Uterus (tissue), 4 donors: ENCODE results near the gene CYB5R4. TPM values are rescaled to one million over a fixed set of nuclear protein-coding genes. Genes with fewer than 3 reads are reported as not detected.
A peak's percentile ranks its signal among the peaks of the same experiment; 100 is the strongest.

Experiments used
- DNase-seq, 2 donors: peaks; one replicate each; pipeline ENCODE4 v3.0.0-alpha.2; 2019 to 2020
- H3K27ac ChIP-seq, 2 donors: fragments of 200-600 bp; sonication (generic); 1 replicate in 1 of 2; 2 replicates in 1 of 2; pipeline ENCODE4 v1.5.1; 2016 to 2018
- H3K27me3 ChIP-seq, 2 donors: fragments of 200-600 bp; sonication (generic); one replicate each; pipeline ENCODE4 v1.5.1; 2018 to 2019; ENCODE audit warnings: control low read depth in 1 of 2
- H3K36me3 ChIP-seq, 2 donors: fragments of 200-600 bp; sonication (generic); one replicate each; pipeline ENCODE4 v1.5.1; 2019; ENCODE audit warnings: control low read depth in 1 of 2
- H3K4me1 ChIP-seq, 2 donors: fragments of 200-600 bp; sonication (generic); one replicate each; pipeline ENCODE4 v1.5.1; 2018 to 2019; ENCODE audit warnings: control low read depth in 1 of 2
- H3K4me3 ChIP-seq, 2 donors: fragments of 200-600 bp; sonication (generic); 1 replicate in 1 of 2; 2 replicates in 1 of 2; pipeline ENCODE4 v1.5.1; 2018 to 2019; ENCODE audit warnings: mild to moderate bottlenecking in 1 of 2
- H3K9me3 ChIP-seq, 2 donors: fragments of 200-600 bp; sonication (generic); one replicate each; pipeline ENCODE4 v1.5.1; 2019; ENCODE audit warnings: control low read depth in 1 of 2
- POLR2A ChIP-seq, 2 donors: fragments of 450-650 bp; IDR thresholded peaks; one replicate each; pipeline ENCODE4 v1.6.1; 2016; ENCODE audit warnings: antibody characterized with exemption in 2 of 2, mild to moderate bottlenecking in 1 of 2, moderate library complexity in 1 of 2
- intact Hi-C: fragments of 100-400 bp; cut with DNase I; formaldehyde crosslinking; loops from one replicate; pipeline ENCODE4 v1.15.1; 2023; ENCODE audit warnings: low total_unique reads
- total RNA-seq, 4 donors: library from RNA; depleted of rRNA in 3 of 4; stranded (reverse); fragments of >200 nt in 3 of 4; gene quantifications; one replicate each; pipeline versions ENCODE4 v1.1.0 to v1.2.4, GENCODE V29; 2014 to 2023
- TF ChIP-seq, protein P1 (sequence below), 4 experiments: fragments of 200-600 bp in 2 of 4; fragments of 450-650 bp in 2 of 4; sonication (generic) in 2 of 4; IDR thresholded peaks; one replicate each; pipeline ENCODE4 v1.5.1; 2016 to 2019; ENCODE audit warnings: antibody characterized with exemption in 4 of 4, mild to moderate bottlenecking in 2 of 4, moderate library complexity in 1 of 4
- donor health status: DM: yes; HTN: yes; CAD: no.

Gene CYB5R4
- total RNA-seq, 4 donors from 2014 or later, result 9.3 to 59.2 (median 9.9) TPM

GRCh38 chr6:83847179-83847578 lies 12.3 kb upstream of the CYB5R4 start:
- TF ChIP-seq POLR2A (IDR thresholded peaks at IDR 0.05), result no peak
- TF ChIP-seq, protein P1, sequence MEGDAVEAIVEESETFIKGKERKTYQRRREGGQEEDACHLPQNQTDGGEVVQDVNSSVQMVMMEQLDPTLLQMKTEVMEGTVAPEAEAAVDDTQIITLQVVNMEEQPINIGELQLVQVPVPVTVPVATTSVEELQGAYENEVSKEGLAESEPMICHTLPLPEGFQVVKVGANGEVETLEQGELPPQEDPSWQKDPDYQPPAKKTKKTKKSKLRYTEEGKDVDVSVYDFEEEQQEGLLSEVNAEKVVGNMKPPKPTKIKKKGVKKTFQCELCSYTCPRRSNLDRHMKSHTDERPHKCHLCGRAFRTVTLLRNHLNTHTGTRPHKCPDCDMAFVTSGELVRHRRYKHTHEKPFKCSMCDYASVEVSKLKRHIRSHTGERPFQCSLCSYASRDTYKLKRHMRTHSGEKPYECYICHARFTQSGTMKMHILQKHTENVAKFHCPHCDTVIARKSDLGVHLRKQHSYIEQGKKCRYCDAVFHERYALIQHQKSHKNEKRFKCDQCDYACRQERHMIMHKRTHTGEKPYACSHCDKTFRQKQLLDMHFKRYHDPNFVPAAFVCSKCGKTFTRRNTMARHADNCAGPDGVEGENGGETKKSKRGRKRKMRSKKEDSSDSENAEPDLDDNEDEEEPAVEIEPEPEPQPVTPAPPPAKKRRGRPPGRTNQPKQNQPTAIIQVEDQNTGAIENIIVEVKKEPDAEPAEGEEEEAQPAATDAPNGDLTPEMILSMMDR (IDR thresholded peaks at IDR 0.05), result no peak
- Histone ChIP-seq H3K9me3 (no peaks in the 10 kb centered on the region), H3K27ac (no peak overlapping the region), H3K27me3 (no peaks in the 10 kb centered on the region), H3K4me3 (no peak overlapping the region), H3K4me1 (no peaks in the 10 kb centered on the region), H3K36me3 (no peaks in the 10 kb centered on the region)
- intact Hi-C loops, result no loop called here
- DNase-seq, result no peak

DNA sequence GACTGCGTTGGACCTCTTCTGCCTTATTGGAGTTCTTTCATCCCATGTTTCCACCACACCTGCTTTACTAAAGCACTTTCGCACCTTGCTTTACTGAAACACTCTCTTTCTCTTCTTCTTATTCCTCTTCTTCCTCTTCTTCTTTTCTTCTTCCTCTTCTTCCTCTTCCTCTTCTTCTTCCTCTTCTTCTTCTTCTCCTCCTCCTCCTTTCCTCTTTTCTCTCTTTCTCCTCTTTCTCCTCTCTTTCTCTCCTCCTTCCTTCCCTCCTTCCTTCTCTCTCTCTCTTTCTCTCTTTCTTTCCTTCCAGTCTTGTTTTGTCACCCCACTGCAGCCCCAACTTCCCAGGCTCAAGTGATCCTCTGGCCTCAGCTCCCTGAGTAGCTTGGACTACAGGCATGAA lies 10.4 kb upstream of the CYB5R4 start:
- intact Hi-C loops, result no loop called here
- DNase-seq, result no peak
- no peak overlapping the region for H3K27ac ChIP-seq
- TF ChIP-seq, protein P1 (IDR thresholded peaks at IDR 0.05), result no peak
- TF ChIP-seq POLR2A (IDR thresholded peaks at IDR 0.05), result no peak
- H3K4me1 ChIP-seq, result no peaks in the 10 kb centered on the region
- H3K27me3 ChIP-seq, result no peaks in the 10 kb centered on the region
- H3K9me3 ChIP-seq, result no peaks in the 10 kb centered on the region
- no peak overlapping the region for H3K4me3 ChIP-seq
- H3K36me3 ChIP-seq, result no peaks in the 10 kb centered on the region

DNA sequence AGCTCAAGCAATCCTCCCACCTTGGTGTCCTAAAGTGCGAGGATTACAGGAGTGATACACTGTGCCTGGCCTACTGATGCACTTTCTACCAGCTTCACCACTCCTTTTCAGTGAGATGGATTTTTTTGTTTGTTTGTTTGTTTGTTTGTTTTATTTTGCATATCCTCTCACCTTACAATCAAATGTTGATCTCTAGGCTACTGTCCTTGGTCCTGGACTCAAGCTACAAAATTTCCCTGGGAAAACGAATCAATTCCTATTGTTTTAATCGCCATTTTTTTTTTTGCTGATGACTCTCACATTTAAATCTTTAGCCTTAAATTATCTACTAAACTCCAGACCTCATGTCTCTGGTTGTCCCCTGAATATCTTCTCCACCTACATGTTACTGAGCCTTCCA lies 9.9 kb upstream of the CYB5R4 start:
- intact Hi-C loops, result no loop called here
- TF ChIP-seq, protein P1 (IDR thresholded peaks at IDR 0.05), result no peak
- no peak for TF ChIP-seq POLR2A (IDR thresholded peaks at IDR 0.05)
- DNase-seq, result no peak
- Histone ChIP-seq H3K9me3 (no peaks in the 10 kb centered on the region), H3K36me3 (no peaks in the 10 kb centered on the region), H3K4me1 (no peaks in the 10 kb centered on the region), H3K27ac (no peak overlapping the region), H3K4me3 (no peak overlapping the region), H3K27me3 (no peaks in the 10 kb centered on the region)

- no peaks in the 10 kb centered on the region for H3K9me3 ChIP-seq
- H3K36me3 ChIP-seq, result no peaks in the 10 kb centered on the region
- no peaks in the 10 kb centered on the region for H3K27me3 ChIP-seq
- DNase-seq, result no peak
- peak overlapping the region; percentile 35 to 42 for H3K4me3 ChIP-seq
- intact Hi-C loops, result no loop called here
- TF ChIP-seq POLR2A (IDR thresholded peaks at IDR 0.05), result no peak
- TF ChIP-seq, protein P1 (IDR thresholded peaks at IDR 0.05), result no peak
- peak overlapping the region in 1 of 2 donors; percentile 3 for H3K27ac ChIP-seq
- no peaks in the 10 kb centered on the region for H3K4me1 ChIP-seq
Measured at GRCh38 chr6:83852528-83853177, 6.8 kb upstream of the CYB5R4 start.

DNA sequence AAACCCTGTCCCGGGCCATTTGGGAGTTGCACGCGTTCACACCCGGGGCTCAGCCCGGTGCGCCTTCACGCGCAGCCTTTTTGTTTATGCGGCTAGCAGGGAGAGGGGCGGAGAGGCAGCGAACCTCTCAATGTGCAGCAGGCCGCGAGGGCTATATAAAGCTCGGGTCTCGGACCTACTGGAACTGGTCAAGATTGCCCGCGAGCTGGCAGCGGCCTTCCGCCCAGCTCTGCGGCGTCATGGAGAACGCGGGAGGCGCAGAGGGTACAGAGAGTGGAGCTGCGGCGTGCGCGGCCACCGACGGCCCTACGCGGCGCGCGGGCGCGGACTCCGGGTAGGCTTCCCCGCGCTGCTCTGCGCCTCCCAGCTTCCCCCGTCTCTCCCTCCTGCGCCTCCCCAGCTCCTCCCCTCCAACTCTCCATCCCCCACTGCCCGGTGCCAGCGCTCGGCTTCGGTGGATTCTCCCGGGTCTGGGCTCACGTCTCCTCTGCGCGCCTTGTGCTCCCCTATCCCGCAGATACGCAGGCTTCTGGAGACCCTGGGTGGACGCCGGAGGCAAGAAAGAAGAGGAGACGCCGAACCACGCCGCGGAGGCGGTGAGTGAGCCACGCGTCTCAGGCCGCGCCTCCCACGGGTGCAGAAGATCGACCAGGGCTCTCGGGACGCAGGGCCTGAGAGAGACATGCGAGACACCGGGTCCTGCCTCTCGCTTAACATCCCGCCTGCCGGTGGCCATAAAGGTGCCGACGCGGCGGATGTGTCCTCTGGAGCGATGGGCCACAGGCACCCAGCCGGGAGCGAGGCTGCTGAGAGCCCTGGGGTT lies 6.1 kb upstream of the CYB5R4 start, which contains the start of gene RIPPLY2:
TSS of gene RIPPLY2 (plus strand) at position 183 of the 823 bp plus-strand sequence. CDS start at position 240, 57 bp downstream.
- Histone ChIP-seq H3K27me3 (no peaks in the 10 kb centered on the region), H3K36me3 (no peaks in the 10 kb centered on the region), H3K27ac (peak within 1 kb of the TSS in 1 of 2 donors; percentile 3), H3K9me3 (no peaks in the 10 kb centered on the region), H3K4me1 (no peaks in the 10 kb centered on the region), H3K4me3 (peak within 1 kb of the TSS; percentile 35 to 42)
- TF ChIP-seq POLR2A (IDR thresholded peaks at IDR 0.05), result no peak
- TF ChIP-seq, protein P1 (IDR thresholded peaks at IDR 0.05), result no peak
- intact Hi-C loops, result no loop called here
- DNase-seq, result no peak
